Neural progenitor cell (in vitro differentiated cells): Measurements from ENCODE around the gene ATP5PB. TPM values are rescaled to one million over a fixed set of nuclear protein-coding genes. Genes with fewer than 3 reads are reported as not detected.

ENCODE experiments used
- DNase-seq: peaks from one replicate; pipeline ENCODE4 v3.0.0-alpha.2; 2016; ENCODE audit warnings: low spot score
- H2AFZ ChIP-seq: fragments of 200-600 bp; sonication (generic); replicated peaks from 2 replicates; pipeline ENCODE4 v1.6.1; 2016; ENCODE audit warnings: antibody characterized with exemption
- H3F3A ChIP-seq: fragments of 200-600 bp; sonication (generic); 2 replicates; pipeline ENCODE4 v1.6.1; 2016; ENCODE audit warnings: antibody characterized with exemption, low read depth
- H3K27ac ChIP-seq: fragments of 200-600 bp; sonication (generic); 2 replicates; pipeline ENCODE4 v1.5.1; 2016; ENCODE audit warnings: mild to moderate bottlenecking
- H3K27me3 ChIP-seq: fragments of 200-600 bp; sonication (generic); 2 replicates; pipeline ENCODE4 v1.6.1; 2016; ENCODE audit warnings: mild to moderate bottlenecking, moderate library complexity
- H3K36me3 ChIP-seq: fragments of 200-600 bp; sonication (generic); 2 replicates; pipeline ENCODE4 v1.5.1; 2016
- H3K4me1 ChIP-seq: fragments of 200-600 bp; sonication (generic); 2 replicates; pipeline ENCODE4 v1.6.1; 2016; ENCODE audit warnings: mixed run types
- H3K4me2 ChIP-seq: fragments of 200-600 bp; sonication (generic); 2 replicates; pipeline ENCODE4 v1.6.1; 2016
- H3K4me3 ChIP-seq: fragments of 200-600 bp; sonication (generic); 2 replicates; pipeline ENCODE4 v1.5.1; 2016
- H3K79me2 ChIP-seq: fragments of 200-600 bp; sonication (generic); 2 replicates; pipeline ENCODE4 v1.6.1; 2016; ENCODE audit warnings: low read depth
- H3K9ac ChIP-seq: fragments of 200-600 bp; sonication (generic); 2 replicates; pipeline ENCODE4 v1.6.1; 2016
- H3K9me3 ChIP-seq: fragments of 200-600 bp; sonication (generic); 2 replicates; pipeline ENCODE4 v1.5.1; 2016; ENCODE audit warnings: low read depth
- H4K20me1 ChIP-seq: fragments of 200-600 bp; sonication (generic); 2 replicates; pipeline ENCODE4 v1.6.1; 2016; ENCODE audit warnings: low read depth
- H3K27ac Mint-ChIP-seq: 3 replicates; pipeline ENCODE4 v1.8.0; 2021; ENCODE audit warnings: mixed read lengths
- H3K27me3 Mint-ChIP-seq: 2 replicates; pipeline ENCODE4 v1.8.0; 2022; ENCODE audit warnings: low read depth, mild to moderate bottlenecking, inconsistent platforms, moderate library complexity, mixed read lengths; ENCODE audit not compliant: insufficient read depth
- H3K36me3 Mint-ChIP-seq: 3 replicates; pipeline ENCODE4 v1.8.0; 2021; ENCODE audit warnings: mixed read lengths
- H3K4me1 Mint-ChIP-seq: 3 replicates; pipeline ENCODE4 v1.8.0; 2021; ENCODE audit warnings: mixed read lengths
- H3K4me3 Mint-ChIP-seq: 3 replicates; pipeline ENCODE4 v1.8.0; 2021; ENCODE audit warnings: mild to moderate bottlenecking, moderate library complexity, mixed read lengths
- H3K9me3 Mint-ChIP-seq: 3 replicates; pipeline ENCODE4 v1.8.0; 2020; ENCODE audit warnings: mixed read lengths
- CTCF ChIP-seq: fragments of 200-600 bp; sonication (generic); IDR thresholded peaks from 2 replicates; pipeline ENCODE4 v1.5.1; 2017; ENCODE audit warnings: antibody characterized with exemption, mild to moderate bottlenecking
- EZH2 ChIP-seq: fragments of 200-600 bp; sonication (generic); IDR thresholded peaks from 2 replicates; pipeline ENCODE4 v1.6.1; 2017; ENCODE audit warnings: antibody characterized with exemption, mild to moderate bottlenecking, moderate library complexity
- EZH2phosphoT487 ChIP-seq: fragments of 200-600 bp; sonication (generic); IDR thresholded peaks from 2 replicates; pipeline ENCODE4 v1.6.1; 2017; ENCODE audit warnings: antibody characterized with exemption
- total RNA-seq: library from RNA; depleted of rRNA; stranded (reverse); fragments of >200 nt; gene quantifications from 2 replicates; pipeline ENCODE4 v1.2.3, GENCODE V29; 2015; ENCODE audit warnings: low replicate concordance

Gene ATP5PB
- total RNA-seq, 1 donor from 2014 or later = 467 TPM

GRCh38 chr1:111471538-111471937, 22.3 kb downstream of the ATP5PB start:
- Histone ChIP-seq H2AFZ (no peak overlapping the region), H4K20me1 (no peaks in the 10 kb centered on the region), H3F3A (no peaks in the 10 kb centered on the region), H3K79me2 (no peaks in the 10 kb centered on the region), H3K4me3 (no peak overlapping the region), H3K9me3 (no peaks in the 10 kb centered on the region), H3K36me3 (no peaks in the 10 kb centered on the region), H3K27me3 (no peaks in the 10 kb centered on the region), H3K27ac (no peak overlapping the region), H3K9ac (no peak overlapping the region), H3K4me1 (no peaks in the 10 kb centered on the region), H3K4me2 (no peak overlapping the region)
- no peaks in the 10 kb centered on the region for H3K4me1 Mint-ChIP-seq
- no peaks in the 10 kb centered on the region for H3K9me3 Mint-ChIP-seq
- DNase-seq = no peak
- TF ChIP-seq EZH2 = no peak
- no peak for TF ChIP-seq CTCF
- no peak for TF ChIP-seq EZH2phosphoT487
- no peak overlapping the region for H3K4me3 Mint-ChIP-seq
- H3K36me3 Mint-ChIP-seq = no peaks in the 10 kb centered on the region
- H3K27ac Mint-ChIP-seq = no peak overlapping the region
- no peaks in the 10 kb centered on the region for H3K27me3 Mint-ChIP-seq

- Mint-ChIP-seq H3K4me1 (no peaks in the 10 kb centered on the region), H3K4me3 (no peak overlapping the region), H3K9me3 (no peaks in the 10 kb centered on the region), H3K27me3 (no peaks in the 10 kb centered on the region), H3K36me3 (no peaks in the 10 kb centered on the region), H3K27ac (no peak overlapping the region)
- no peak overlapping the region for H3K4me2 ChIP-seq
- H3K9ac ChIP-seq = no peak overlapping the region
- no peaks in the 10 kb centered on the region for H4K20me1 ChIP-seq
- H3K9me3 ChIP-seq = no peaks in the 10 kb centered on the region
- no peaks in the 10 kb centered on the region for H3F3A ChIP-seq
- no peaks in the 10 kb centered on the region for H3K36me3 ChIP-seq
- no peak overlapping the region for H3K27ac ChIP-seq
- H3K27me3 ChIP-seq = no peaks in the 10 kb centered on the region
- no peak overlapping the region for H2AFZ ChIP-seq
- no peak for DNase-seq
- TF ChIP-seq EZH2phosphoT487 (no peak), EZH2 (no peak), CTCF (no peak)
- no peak overlapping the region for H3K4me3 ChIP-seq
- no peaks in the 10 kb centered on the region for H3K79me2 ChIP-seq
- peaks cover 8% of the 10 kb centered on the region for H3K4me1 ChIP-seq
Measured at GRCh38 chr1:111474106-111474505, 24.8 kb downstream of the ATP5PB start.

GRCh38 chr1:111474521-111474920, 25.3 kb downstream of the ATP5PB start:
- Histone ChIP-seq H3K27me3 (no peaks in the 10 kb centered on the region), H3F3A (no peaks in the 10 kb centered on the region), H3K27ac (no peak overlapping the region), H3K9ac (no peak overlapping the region), H3K4me2 (no peak overlapping the region), H4K20me1 (no peaks in the 10 kb centered on the region), H3K9me3 (no peaks in the 10 kb centered on the region), H3K4me1 (peaks cover 8% of the 10 kb centered on the region), H3K36me3 (no peaks in the 10 kb centered on the region), H3K79me2 (no peaks in the 10 kb centered on the region), H3K4me3 (no peak overlapping the region), H2AFZ (no peak overlapping the region)
- DNase-seq = no peak
- no peaks in the 10 kb centered on the region for H3K9me3 Mint-ChIP-seq
- no peak for TF ChIP-seq EZH2
- TF ChIP-seq EZH2phosphoT487 = no peak
- no peak for TF ChIP-seq CTCF
- no peaks in the 10 kb centered on the region for H3K27me3 Mint-ChIP-seq
- H3K4me1 Mint-ChIP-seq = no peaks in the 10 kb centered on the region
- no peak overlapping the region for H3K4me3 Mint-ChIP-seq
- H3K27ac Mint-ChIP-seq = no peak overlapping the region
- no peaks in the 10 kb centered on the region for H3K36me3 Mint-ChIP-seq

GRCh38 chr1:111475701-111476100, 26.4 kb downstream of the ATP5PB start:
- no peak for TF ChIP-seq EZH2
- no peak for TF ChIP-seq EZH2phosphoT487
- no peak for TF ChIP-seq CTCF
- no peaks in the 10 kb centered on the region for H3K36me3 Mint-ChIP-seq
- Histone ChIP-seq H3K27me3 (no peaks in the 10 kb centered on the region), H3K4me2 (no peak overlapping the region), H3K9ac (no peak overlapping the region), H3K36me3 (no peaks in the 10 kb centered on the region), H4K20me1 (no peaks in the 10 kb centered on the region), H3K4me1 (peaks cover 8% of the 10 kb centered on the region), H2AFZ (no peak overlapping the region), H3F3A (no peaks in the 10 kb centered on the region), H3K9me3 (no peaks in the 10 kb centered on the region), H3K4me3 (no peak overlapping the region), H3K27ac (no peak overlapping the region), H3K79me2 (no peaks in the 10 kb centered on the region)
- H3K9me3 Mint-ChIP-seq = no peaks in the 10 kb centered on the region
- H3K4me1 Mint-ChIP-seq = no peaks in the 10 kb centered on the region
- no peaks in the 10 kb centered on the region for H3K27me3 Mint-ChIP-seq
- H3K4me3 Mint-ChIP-seq = no peak overlapping the region
- no peak overlapping the region for H3K27ac Mint-ChIP-seq
- DNase-seq = no peak
